AG04449 (cell line): ENCODE results near the gene CPNE8.

Experiments
- CTCF ChIA-PET: fragments of 350-600 bp; formaldehyde crosslinking; extraction: SDS; loops from one replicate; lab custom pipeline; 2021; ENCODE audit warnings: antibody characterized with exemption; lab: Yijun Ruan, JAX
- POLR2A ChIA-PET: fragments of 400-600, 350-600 bp; formaldehyde crosslinking; extraction: SDS; loops from one replicate; lab custom pipeline; 2020; ENCODE audit warnings: antibody characterized with exemption, inconsistent platforms; lab: Yijun Ruan, JAX
- DNase-seq: peaks from one replicate; pipeline ENCODE4 v3.0.0-alpha.2; 2010; ENCODE audit warnings: low read depth, low spot score
- H3K4me3 ChIP-seq: 2 replicates; pipeline ENCODE4 v1.5.1; 2011; ENCODE audit warnings: low read depth, mild to moderate bottlenecking, control low read depth, low read length
- CTCF ChIP-seq: IDR thresholded peaks from one replicate; pipeline ENCODE4 v1.5.1; 2011; ENCODE audit warnings: mild to moderate bottlenecking, moderate library complexity, low read length, control low read depth, inconsistent platforms; ENCODE audit not compliant: insufficient read depth; ENCODE audit errors: missing control alignments

CPNE8 gene

DNA sequence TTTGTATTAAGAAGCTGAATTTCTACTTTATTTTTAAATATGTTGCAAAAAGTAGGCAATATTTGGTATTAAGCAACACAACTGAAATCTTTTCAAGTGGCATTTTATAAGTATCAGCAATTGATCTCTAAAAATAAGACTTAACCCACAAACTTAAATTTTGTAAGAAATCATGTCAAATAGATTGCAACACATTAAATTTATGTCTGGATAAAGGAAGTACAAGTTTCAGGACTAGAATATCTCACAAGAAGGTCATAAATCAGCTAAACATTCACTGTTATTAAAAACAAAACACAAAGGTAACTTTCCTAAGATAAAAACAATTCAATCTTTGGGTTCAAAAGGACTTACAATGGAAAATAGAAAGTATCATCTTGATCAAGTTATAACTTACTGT is 32.8 kb downstream of the CPNE8 start:
- no peak overlapping the region for H3K4me3 ChIP-seq
- ChIA-PET CTCF (no interaction called here), POLR2A (no interaction called here)
- DNase-seq: no peak
- TF ChIP-seq CTCF: no peak

- CTCF ChIA-PET: no interaction called here
- no peak overlapping the region for H3K4me3 ChIP-seq
- no peak for TF ChIP-seq CTCF
- POLR2A ChIA-PET: no interaction called here
- no peak for DNase-seq
Observed at GRCh38 chr12:38872156-38872555, 33.2 kb downstream of the CPNE8 start.

DNA sequence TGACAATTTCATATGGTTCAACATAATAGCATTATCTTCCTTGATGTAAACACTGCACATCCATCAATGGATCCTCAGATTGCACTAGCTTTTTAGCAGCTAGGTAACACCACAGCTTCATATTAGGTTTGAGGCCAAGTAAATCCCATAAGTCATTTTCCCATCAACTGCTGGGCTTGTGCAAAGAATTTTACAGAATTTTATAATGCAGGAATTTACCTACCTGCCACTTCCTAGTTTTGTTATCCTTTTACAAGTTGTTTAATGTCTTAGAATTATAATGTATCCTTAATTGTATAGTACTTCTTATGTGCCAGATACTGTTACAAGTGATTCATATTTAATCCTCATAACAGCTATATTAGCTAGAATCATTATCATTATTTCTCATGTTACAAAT is 36.4 kb downstream of the CPNE8 start:
- TF ChIP-seq CTCF: no peak
- CTCF ChIA-PET: no interaction called here
- POLR2A ChIA-PET: no interaction called here
- H3K4me3 ChIP-seq: no peak overlapping the region
- DNase-seq: no peak

- DNase-seq: no peak
- CTCF ChIA-PET: no interaction called here
- POLR2A ChIA-PET: no interaction called here
Observed at GRCh38 chr12:38850461-38850860, 54.9 kb downstream of the CPNE8 start.

DNA sequence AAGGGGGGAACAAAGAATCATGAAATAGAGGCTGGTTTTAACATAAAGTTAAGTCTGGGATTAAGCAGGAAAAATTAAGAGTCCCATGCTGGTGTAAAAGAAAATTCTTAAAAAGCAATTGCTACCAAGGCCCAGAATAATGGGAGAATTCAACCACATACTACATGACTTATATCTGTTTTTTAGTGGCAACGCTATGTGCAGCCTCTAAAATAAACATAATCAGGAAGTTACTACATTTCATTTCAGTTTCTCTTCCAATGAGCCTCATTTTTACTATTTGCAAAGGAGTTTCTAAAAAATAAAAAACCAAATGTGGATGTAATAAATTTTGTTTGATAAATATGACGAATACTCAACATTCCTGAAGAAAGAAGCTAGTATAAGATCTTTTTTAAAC is 58.1 kb downstream of the CPNE8 start:
- ChIA-PET POLR2A (no interaction called here), CTCF (no interaction called here)
- no peak for TF ChIP-seq CTCF
- H3K4me3 ChIP-seq: no peak overlapping the region
- no peak for DNase-seq

More at GRCh38 chr12:38850461-38850860, 54.9 kb downstream of the CPNE8 start:
- no peak for TF ChIP-seq CTCF
- no peak overlapping the region for H3K4me3 ChIP-seq

DNA sequence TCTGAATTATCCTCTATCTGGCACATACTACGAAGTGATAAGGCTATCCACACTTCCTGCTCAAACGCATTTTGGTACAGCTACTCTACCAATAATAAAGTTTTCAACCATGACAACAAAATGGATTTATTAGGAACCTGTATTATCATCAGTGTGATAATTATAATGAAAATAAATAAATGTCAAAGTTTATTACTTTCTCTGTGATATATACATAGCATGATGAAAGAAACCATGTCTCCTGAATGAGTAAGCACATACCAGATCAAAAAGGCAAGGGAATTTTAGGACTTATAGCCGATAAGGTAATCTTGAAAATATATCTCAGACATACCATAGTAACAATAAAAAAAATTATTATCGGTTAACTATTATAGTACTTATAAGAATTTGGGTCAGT is 61.1 kb downstream of the CPNE8 start:
- POLR2A ChIA-PET: no interaction called here
- CTCF ChIA-PET: no interaction called here
- no peak for DNase-seq
- no peak for TF ChIP-seq CTCF
- no peak overlapping the region for H3K4me3 ChIP-seq
